Activated T-helper 1 cell treated with anti-CD3 and anti-CD28 coated beads, Interleukin-12 subunit alpha, Interleukin-12 subunit beta, Interleukin-2, Interleukin-4 antibody, amounts not matched to agents 30 ng/mL and 10 ng/mL and 1 ng/mL, durations not matched to agents 14 hours and 24 hours and 36 hours (primary cell): ENCODE data around the gene BLMH. TPM values are rescaled to one million over a fixed set of nuclear protein-coding genes. Genes with fewer than 3 reads are reported as not detected.

Experiments used
- DNase-seq: peaks from one replicate; pipeline ENCODE4 v3.0.0; 2021; ENCODE audit warnings: low spot score
- H3K27ac Mint-ChIP-seq: one replicate; pipeline ENCODE4 v1.8.0; 2021; ENCODE audit warnings: mild to moderate bottlenecking, mixed read lengths
- H3K27me3 Mint-ChIP-seq: one replicate; pipeline ENCODE4 v1.8.0; 2022; ENCODE audit warnings: mild to moderate bottlenecking, moderate library complexity, mixed read lengths; ENCODE audit not compliant: insufficient read depth
- H3K36me3 Mint-ChIP-seq: one replicate; pipeline ENCODE4 v1.8.0; 2021; ENCODE audit warnings: low read depth, mixed read lengths
- H3K4me1 Mint-ChIP-seq: one replicate; pipeline ENCODE4 v1.8.0; 2021; ENCODE audit warnings: low read depth, mixed read lengths
- H3K4me3 Mint-ChIP-seq: one replicate; pipeline ENCODE4 v1.8.0; 2021; ENCODE audit warnings: mild to moderate bottlenecking, moderate library complexity, mixed read lengths
- H3K9me3 Mint-ChIP-seq: one replicate; pipeline ENCODE4 v1.8.0; 2021; ENCODE audit warnings: mixed read lengths
- intact Hi-C: fragments of 100-400 bp; cut with micrococcal nuclease; formaldehyde crosslinking; loops from one replicate; pipeline ENCODE4 v1.15.1; 2024
- total RNA-seq: library from RNA; stranded (reverse); gene quantifications from 2 replicates; pipeline ENCODE4 v1.2.3, GENCODE V29; 2022

Gene BLMH
- total RNA-seq, 1 donor from 2014 or later = 64.9 TPM

GRCh38 chr17:30239089-30239462 is 52.7 kb downstream of the BLMH start:
- no peak overlapping the region for H3K27ac Mint-ChIP-seq
- H3K27me3 Mint-ChIP-seq = peaks cover 46% of the 10 kb centered on the region
- intact Hi-C loops = loop anchor here (5.0 kb wide), 1 partner anchor 122 kb away; the partner anchor contains the start of gene NSRP1
- no peak overlapping the region for H3K4me3 Mint-ChIP-seq
- peaks cover 11% of the 10 kb centered on the region for H3K4me1 Mint-ChIP-seq
- H3K9me3 Mint-ChIP-seq = no peaks in the 10 kb centered on the region
- H3K36me3 Mint-ChIP-seq = no peaks in the 10 kb centered on the region
- DNase-seq = no peak

- H3K27ac Mint-ChIP-seq = no peak overlapping the region
- intact Hi-C loops = loop anchor here (5.0 kb wide), 1 partner anchor 121 kb away; the partner anchor contains the start of gene NSRP1
- peaks cover 11% of the 10 kb centered on the region for H3K4me1 Mint-ChIP-seq
- no peak for DNase-seq
- peaks cover 51% of the 10 kb centered on the region for H3K27me3 Mint-ChIP-seq
- no peak overlapping the region for H3K4me3 Mint-ChIP-seq
- H3K36me3 Mint-ChIP-seq = no peaks in the 10 kb centered on the region
- H3K9me3 Mint-ChIP-seq = no peaks in the 10 kb centered on the region
These were observed 53.2 kb downstream of the BLMH start for GRCh38 chr17:30238387-30239088.

GRCh38 chr17:30238003-30238344 is 53.8 kb downstream of the BLMH start:
- Mint-ChIP-seq H3K36me3 (no peaks in the 10 kb centered on the region), H3K27ac (no peak overlapping the region), H3K9me3 (no peaks in the 10 kb centered on the region), H3K27me3 (peaks cover 57% of the 10 kb centered on the region), H3K4me1 (peaks cover 11% of the 10 kb centered on the region), H3K4me3 (no peak overlapping the region)
- DNase-seq = no peak
- intact Hi-C loops = loop anchor here (5.0 kb wide), 1 partner anchor 121 kb away; the partner anchor contains the start of gene NSRP1

DNA sequence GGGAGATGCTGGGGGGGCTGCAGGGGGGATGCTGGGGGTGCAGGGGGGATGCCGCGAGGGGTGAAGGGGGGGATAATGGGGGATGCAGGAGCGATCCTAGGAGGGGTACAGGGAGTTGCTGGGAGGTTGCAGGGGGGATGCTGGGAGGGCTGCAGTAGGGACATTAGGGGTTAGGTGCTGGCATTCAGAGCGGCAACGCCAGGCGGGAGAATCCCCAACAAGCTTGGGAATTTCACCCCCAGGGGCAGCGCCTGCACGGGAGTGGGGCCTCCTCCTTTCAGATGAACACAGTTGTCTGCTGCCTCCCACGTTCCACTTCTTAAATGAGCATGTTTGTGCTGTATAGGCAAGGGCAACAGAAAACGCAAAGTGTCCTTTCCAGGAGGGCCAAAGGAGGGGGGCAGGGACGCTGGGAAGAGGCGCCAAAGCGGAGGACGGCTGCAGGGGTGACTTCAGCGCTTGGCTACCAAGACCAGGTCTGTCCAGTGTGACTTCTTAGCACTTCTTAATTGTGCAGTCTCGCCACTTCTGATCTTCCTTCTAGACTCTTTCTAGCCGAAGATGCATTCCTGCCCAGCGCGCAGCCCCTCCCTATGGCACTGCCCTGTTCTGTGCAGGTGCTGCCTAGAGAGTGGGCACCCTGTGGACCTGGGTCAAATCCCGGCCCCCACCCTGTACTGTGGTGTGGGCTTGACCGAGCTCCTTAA is 54.3 kb downstream of the BLMH start:
- intact Hi-C loops = loop anchor here (2.0 to 5.0 kb wide), 2 partner anchors 120 to 133 kb away; partner anchors contain the start of gene NSRP1
- no peaks in the 10 kb centered on the region for H3K9me3 Mint-ChIP-seq

DNA sequence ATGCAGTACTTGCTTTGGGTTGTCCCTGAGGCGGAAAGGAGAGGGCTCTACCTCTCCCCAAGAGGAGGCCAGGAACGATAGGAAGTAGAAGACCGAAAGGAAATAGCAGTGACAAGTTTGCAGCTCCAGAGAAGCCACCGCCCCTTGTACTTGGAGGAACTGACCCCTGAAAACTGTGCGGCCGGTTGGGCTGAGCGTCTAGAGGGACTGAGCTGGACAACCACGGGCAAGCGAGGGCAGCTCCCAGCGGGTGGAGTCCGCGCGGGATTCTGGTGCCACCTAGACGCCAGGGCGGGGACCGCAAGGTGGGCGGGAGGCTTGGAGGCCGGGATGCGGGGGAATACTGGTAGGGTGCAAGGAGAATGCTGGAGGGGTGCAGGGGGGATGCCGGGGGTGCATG is 55.0 kb downstream of the BLMH start:
- Mint-ChIP-seq H3K4me1 (peaks cover 11% of the 10 kb centered on the region), H3K4me3 (peak overlapping the region; percentile 19), H3K9me3 (no peaks in the 10 kb centered on the region), H3K27ac (no peak overlapping the region), H3K27me3 (peaks cover 69% of the 10 kb centered on the region), H3K36me3 (no peaks in the 10 kb centered on the region)
- no peak for DNase-seq
- intact Hi-C loops = loop anchor here (2.0 to 5.0 kb wide), 2 partner anchors 119 to 132 kb away; partner anchors contain the start of gene NSRP1

More for the DNA sequence above, 54.3 kb downstream of the BLMH start:
- no peak for DNase-seq
- Mint-ChIP-seq H3K27ac (no peak overlapping the region), H3K4me1 (peaks cover 11% of the 10 kb centered on the region), H3K36me3 (no peaks in the 10 kb centered on the region), H3K4me3 (peak overlapping the region; percentile 12), H3K27me3 (peaks cover 62% of the 10 kb centered on the region)

DNA sequence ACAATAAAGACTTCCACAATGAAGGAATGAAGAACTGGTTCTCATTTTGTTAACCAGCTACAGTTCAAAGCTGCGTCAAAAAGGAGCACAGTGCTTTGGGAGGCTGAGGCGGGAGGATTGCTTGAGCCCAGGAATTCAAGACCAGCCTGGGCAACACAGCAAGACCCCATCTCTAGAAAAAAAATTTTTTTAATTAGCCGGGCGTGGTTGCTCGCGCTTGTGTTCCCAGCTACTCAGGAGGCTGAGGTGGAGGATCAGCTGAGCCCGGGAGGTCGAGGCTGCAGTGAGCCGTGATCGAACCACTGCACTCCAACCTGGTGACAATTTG is 55.5 kb downstream of the BLMH start:
- H3K36me3 Mint-ChIP-seq = no peaks in the 10 kb centered on the region
- no peaks in the 10 kb centered on the region for H3K9me3 Mint-ChIP-seq
- H3K27me3 Mint-ChIP-seq = peaks cover 70% of the 10 kb centered on the region
- no peak overlapping the region for H3K27ac Mint-ChIP-seq
- H3K4me3 Mint-ChIP-seq = peak overlapping the region; percentile 62
- H3K4me1 Mint-ChIP-seq = peaks cover 11% of the 10 kb centered on the region
- intact Hi-C loops = loop anchor here (2.0 to 5.0 kb wide), 2 partner anchors 119 to 131 kb away; partner anchors contain the start of gene NSRP1
- no peak for DNase-seq

DNA sequence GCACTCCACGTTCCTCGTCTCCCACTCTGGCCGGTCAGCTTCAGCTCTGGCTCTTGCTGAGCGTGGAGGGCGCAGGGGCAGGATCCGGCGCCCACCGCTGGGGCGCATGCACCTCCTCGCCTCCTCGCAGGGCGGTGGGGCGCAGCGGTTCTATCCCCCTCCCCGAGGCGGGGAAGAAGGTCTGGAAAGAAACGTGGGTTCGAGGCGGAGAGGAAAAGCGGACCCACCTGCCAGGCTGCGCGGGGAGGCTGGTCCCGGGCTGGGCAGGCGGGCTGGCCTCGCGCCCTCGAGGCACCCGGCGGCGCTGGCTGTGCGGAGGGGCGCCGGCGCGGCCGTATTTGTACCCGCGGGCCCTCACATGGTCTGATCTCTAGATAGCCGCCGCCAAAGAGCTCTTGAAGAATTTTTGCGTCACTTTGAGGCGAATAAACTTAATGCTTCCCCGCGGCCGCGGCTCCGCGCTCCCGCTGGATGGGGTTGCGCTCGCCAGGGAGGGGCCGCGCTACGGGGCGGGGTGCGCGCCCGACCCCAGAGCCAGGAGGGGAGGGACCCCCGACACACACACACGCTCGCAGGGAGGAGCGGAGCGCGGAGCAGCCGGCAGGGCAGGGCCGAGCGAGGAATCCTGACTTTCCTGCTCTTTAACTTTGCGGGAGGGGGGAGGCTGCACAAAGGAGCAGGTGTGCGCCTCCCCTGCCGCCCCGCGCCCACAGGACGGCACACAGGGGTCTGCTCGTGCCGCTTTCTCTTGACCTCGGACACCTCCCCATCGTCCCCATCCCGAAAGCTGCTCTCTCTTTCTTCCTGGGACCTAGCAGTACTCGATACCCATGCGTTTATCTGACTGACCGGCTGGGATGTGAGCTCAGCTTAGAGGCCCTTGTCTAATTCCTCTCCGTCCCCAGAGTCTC is 56.1 kb downstream of the BLMH start, which contains the start of gene SLC6A4:
Gene SLC6A4 (minus strand): TSS at position 312 of the 911 bp plus-strand sequence. CDS start 13,739 bp downstream, outside the sequence.
- H3K4me3 Mint-ChIP-seq = peak within 1 kb of the TSS; percentile 63
- DNase-seq = no peak
- H3K27ac Mint-ChIP-seq = no peak within 1 kb of the TSS
- H3K4me1 Mint-ChIP-seq = peaks cover 11% of the 10 kb centered on the region
- peaks cover 71% of the 10 kb centered on the region for H3K27me3 Mint-ChIP-seq
- no peaks in the 10 kb centered on the region for H3K36me3 Mint-ChIP-seq
- intact Hi-C loops = loop anchor here (2.0 to 5.0 kb wide), 2 partner anchors 118 to 131 kb away; partner anchors contain the start of gene NSRP1
- H3K9me3 Mint-ChIP-seq = no peaks in the 10 kb centered on the region

DNA sequence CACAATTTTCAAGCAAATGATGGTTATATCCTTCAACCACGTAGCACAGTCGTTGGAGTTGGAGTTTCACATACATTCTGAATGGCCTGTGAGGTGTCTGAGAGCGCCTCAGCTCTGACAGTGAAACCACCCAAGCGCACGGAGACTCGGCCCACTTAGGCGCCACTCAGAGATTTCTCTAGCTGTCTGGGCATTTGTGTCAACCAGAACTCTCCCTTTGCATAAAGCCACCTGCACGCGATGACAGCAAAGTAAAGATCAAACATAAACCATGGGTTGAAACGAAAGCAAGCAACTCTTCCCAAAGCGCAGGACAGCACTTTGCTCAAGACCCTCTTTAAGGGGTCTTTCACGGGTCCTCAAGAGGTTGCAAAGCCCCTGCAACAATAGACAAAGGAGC is 56.8 kb downstream of the BLMH start:
- H3K27me3 Mint-ChIP-seq = peaks cover 73% of the 10 kb centered on the region
- intact Hi-C loops = loop anchor here (5.0 kb wide), 1 partner anchor 118 kb away; the partner anchor contains the start of gene NSRP1
- H3K9me3 Mint-ChIP-seq = no peaks in the 10 kb centered on the region
- H3K4me3 Mint-ChIP-seq = peak overlapping the region; percentile 63
- H3K27ac Mint-ChIP-seq = no peak overlapping the region
- no peaks in the 10 kb centered on the region for H3K36me3 Mint-ChIP-seq
- peaks cover 11% of the 10 kb centered on the region for H3K4me1 Mint-ChIP-seq
- no peak for DNase-seq

DNA sequence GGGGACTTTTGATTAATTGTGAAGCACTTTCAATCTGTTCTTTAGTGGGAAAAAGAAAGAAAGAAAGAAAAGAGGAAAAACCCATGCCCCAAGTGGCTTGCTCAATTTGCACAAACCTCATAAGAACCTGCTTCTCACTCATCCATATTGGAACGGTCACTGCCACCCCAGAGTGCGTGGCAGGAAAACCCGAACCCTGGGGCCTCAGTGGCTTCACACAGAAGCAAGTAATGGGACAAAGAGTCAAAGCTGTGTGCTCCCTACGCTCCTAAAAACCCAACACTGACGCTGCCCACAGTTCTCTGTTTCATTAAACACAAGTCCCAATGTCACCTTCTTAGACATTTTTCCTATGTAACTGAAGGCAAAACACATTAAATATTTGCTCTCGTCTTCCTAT is 57.4 kb downstream of the BLMH start:
- H3K9me3 Mint-ChIP-seq = no peaks in the 10 kb centered on the region
- peaks cover 69% of the 10 kb centered on the region for H3K27me3 Mint-ChIP-seq
- H3K4me1 Mint-ChIP-seq = peaks cover 11% of the 10 kb centered on the region
- H3K36me3 Mint-ChIP-seq = no peaks in the 10 kb centered on the region
- H3K27ac Mint-ChIP-seq = no peak overlapping the region
- H3K4me3 Mint-ChIP-seq = no peak overlapping the region
- intact Hi-C loops = no loop called here
- DNase-seq = no peak

- no peak overlapping the region for H3K27ac Mint-ChIP-seq
- no peak for DNase-seq
- intact Hi-C loops = no loop called here
- peaks cover 65% of the 10 kb centered on the region for H3K27me3 Mint-ChIP-seq
- H3K4me1 Mint-ChIP-seq = peaks cover 11% of the 10 kb centered on the region
- no peaks in the 10 kb centered on the region for H3K36me3 Mint-ChIP-seq
- H3K4me3 Mint-ChIP-seq = no peak overlapping the region
- H3K9me3 Mint-ChIP-seq = no peaks in the 10 kb centered on the region
These were observed 58.8 kb downstream of the BLMH start for GRCh38 chr17:30232824-30233427.

- H3K27me3 Mint-ChIP-seq = peaks cover 60% of the 10 kb centered on the region
- intact Hi-C loops = no loop called here
These were observed 59.5 kb downstream of the BLMH start for GRCh38 chr17:30232015-30232823.

More at GRCh38 chr17:30232015-30232823, 59.5 kb downstream of the BLMH start:
- Mint-ChIP-seq H3K27ac (no peak overlapping the region), H3K4me1 (peaks cover 11% of the 10 kb centered on the region), H3K4me3 (no peak overlapping the region), H3K36me3 (no peaks in the 10 kb centered on the region), H3K9me3 (no peaks in the 10 kb centered on the region)
- no peak for DNase-seq
